Lower leg skin (tissue), 4 donors: Measurements from ENCODE around the gene ZNF407. TPM values are rescaled to one million over a fixed set of nuclear protein-coding genes. Genes with fewer than 3 reads are reported as not detected.

ENCODE experiments used
- DNase-seq, 2 donors: peaks; one replicate each; pipeline ENCODE4 v3.0.0-alpha.2; 2019; ENCODE audit warnings: low spot score in 2 of 2
- H3K4me3 ChIP-seq: fragments of 200-600 bp; sonication (generic); 2 replicates; pipeline ENCODE4 v1.5.1; 2017; ENCODE audit warnings: mild to moderate bottlenecking, low read depth; ENCODE audit not compliant: poor library complexity, severe bottlenecking
- POLR2A ChIP-seq, 2 donors: fragments of 450-650 bp; IDR thresholded peaks; one replicate each; pipeline ENCODE4 v1.6.1; 2016 to 2017; ENCODE audit warnings: antibody characterized with exemption in 2 of 2, mild to moderate bottlenecking in 1 of 2, moderate library complexity in 1 of 2
- WGBS, 2 donors: methylation state at CpG; one replicate each; pipeline ENCODE4 v1.1.5; 2018; 5-methylcytosine and 5-hydroxymethylcytosine counted together
- intact Hi-C: fragments of 100-400 bp; cut with DNase I; formaldehyde crosslinking; loops from one replicate; pipeline ENCODE4 v1.15.0; 2023; ENCODE audit warnings: low total_unique reads
- total RNA-seq, 4 donors: library from RNA; depleted of rRNA; stranded (reverse); fragments of >200 nt; gene quantifications; one replicate each; pipeline ENCODE4 v1.1.0, GENCODE V29; 2016
- TF ChIP-seq, protein P1 (sequence below), 3 donors: fragments of 450-650 bp; IDR thresholded peaks; one replicate each; pipeline ENCODE4 v1.5.1; 2016; ENCODE audit warnings: antibody characterized with exemption in 3 of 3, mild to moderate bottlenecking in 3 of 3, moderate library complexity in 2 of 3

Gene ZNF407
- total RNA-seq, 4 donors from 2014 or later, result 7.0 to 13.9 (median 10.9) TPM

DNA sequence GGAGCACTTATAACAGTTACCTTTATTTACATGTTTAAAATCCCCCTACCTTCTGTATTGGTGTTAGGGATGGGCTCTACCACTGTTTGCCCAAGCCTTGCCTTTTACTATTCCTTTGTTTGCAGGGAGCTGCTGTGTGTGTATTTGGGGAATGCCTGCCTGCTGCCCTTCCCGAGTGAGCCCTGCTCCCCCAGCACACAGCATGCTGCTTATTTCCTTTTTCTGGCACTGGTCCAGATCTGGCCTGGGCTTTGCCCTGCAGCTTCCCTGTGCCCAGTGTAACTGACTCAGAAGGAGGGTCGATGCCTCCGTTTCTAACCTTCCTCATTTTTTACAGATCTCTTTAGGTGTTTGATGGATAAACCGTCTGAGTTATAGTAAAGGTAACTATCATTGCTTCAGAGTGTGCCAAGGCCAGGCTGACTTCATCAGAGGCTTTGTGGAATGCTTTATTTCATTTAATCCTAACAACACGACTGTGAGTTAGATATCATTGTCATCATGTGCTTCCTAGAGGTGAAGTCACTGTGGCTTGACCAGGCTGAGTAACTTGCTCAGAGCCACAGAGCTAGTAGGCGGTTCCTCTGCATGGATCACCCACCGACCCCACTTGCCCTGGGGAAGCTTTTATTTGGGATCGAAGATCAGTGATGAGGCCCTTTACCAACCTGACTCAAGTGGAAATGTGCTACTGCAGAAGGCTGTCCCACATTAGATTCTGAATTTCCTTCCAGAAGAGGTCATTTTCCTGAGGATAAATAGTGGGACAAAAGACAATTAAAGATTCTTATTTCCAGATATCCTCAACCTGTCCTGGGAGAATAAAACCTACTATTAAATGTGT lies 238.8 kb downstream of the ZNF407 start:
- no peak overlapping the region for H3K4me3 ChIP-seq
- intact Hi-C loops, result no loop called here
- TF ChIP-seq POLR2A (IDR thresholded peaks at IDR 0.05), result no peak
- TF ChIP-seq, protein P1, sequence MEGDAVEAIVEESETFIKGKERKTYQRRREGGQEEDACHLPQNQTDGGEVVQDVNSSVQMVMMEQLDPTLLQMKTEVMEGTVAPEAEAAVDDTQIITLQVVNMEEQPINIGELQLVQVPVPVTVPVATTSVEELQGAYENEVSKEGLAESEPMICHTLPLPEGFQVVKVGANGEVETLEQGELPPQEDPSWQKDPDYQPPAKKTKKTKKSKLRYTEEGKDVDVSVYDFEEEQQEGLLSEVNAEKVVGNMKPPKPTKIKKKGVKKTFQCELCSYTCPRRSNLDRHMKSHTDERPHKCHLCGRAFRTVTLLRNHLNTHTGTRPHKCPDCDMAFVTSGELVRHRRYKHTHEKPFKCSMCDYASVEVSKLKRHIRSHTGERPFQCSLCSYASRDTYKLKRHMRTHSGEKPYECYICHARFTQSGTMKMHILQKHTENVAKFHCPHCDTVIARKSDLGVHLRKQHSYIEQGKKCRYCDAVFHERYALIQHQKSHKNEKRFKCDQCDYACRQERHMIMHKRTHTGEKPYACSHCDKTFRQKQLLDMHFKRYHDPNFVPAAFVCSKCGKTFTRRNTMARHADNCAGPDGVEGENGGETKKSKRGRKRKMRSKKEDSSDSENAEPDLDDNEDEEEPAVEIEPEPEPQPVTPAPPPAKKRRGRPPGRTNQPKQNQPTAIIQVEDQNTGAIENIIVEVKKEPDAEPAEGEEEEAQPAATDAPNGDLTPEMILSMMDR (IDR thresholded peaks at IDR 0.05), result no peak
- no peak for DNase-seq
- WGBS, 2 donors, result 74 to 75% methylated on average over 8 of the region's 8 CpGs

DNA sequence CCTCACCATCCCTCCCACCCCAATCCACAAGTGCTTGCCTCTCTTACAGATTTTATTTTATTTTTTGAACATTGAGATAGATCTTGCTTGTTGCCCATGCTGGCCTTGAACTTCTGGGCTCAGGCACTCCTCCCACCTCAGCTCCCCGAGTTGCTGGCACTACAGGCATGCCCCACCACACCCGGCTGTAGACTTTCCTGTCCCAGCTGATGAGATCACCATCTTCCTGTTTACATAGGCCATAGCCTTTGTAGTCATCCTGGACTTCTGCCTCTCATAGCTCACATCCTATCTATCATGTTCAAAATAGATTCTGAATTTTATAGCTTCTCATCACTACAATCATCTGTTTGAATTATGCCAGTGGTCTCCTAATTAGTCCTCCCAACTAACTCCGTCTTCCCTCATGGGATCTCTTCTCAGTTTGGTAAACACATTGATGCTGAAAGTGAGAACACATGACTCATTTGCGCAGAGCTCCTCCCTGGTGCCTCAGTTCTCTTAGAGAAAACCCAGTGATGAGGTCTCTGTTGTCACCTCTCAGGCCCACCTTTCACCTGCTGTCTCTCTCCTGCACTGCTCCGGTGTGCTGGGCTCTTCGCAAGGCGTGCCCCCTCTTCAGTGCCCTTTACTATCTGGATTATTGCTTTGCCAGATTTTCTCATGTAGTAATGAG lies 243.0 kb downstream of the ZNF407 start:
- TF ChIP-seq, protein P1 (IDR thresholded peaks at IDR 0.05), result no peak
- no peak for TF ChIP-seq POLR2A (IDR thresholded peaks at IDR 0.05)
- H3K4me3 ChIP-seq, result no peak overlapping the region
- no peak for DNase-seq
- 82 to 84% methylated on average over 7 of the region's 7 CpGs for WGBS, 2 donors
- intact Hi-C loops, result no loop called here

DNA sequence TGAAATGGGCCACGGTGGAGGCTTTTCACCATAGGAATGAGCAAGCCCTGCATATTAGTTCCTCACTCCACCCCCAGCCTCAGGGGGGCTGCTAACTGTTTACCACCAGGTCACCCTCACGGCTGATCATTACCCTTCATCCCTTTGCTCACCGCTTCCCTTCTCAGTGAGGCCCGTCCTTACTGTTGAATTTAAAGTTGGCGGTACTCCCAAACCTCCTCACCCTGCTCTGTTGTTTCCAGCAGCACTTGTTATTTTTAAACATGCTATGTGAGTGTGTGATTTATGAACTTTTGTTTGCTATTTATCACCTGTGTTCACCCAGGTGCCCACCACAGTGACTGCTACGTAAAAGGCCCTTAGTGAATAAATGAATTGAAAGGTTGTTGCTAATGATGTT lies 243.6 kb downstream of the ZNF407 start:
- WGBS, 2 donors, result 84 to 91% methylated on average over 6 of the region's 6 CpGs
- no peak overlapping the region for H3K4me3 ChIP-seq
- intact Hi-C loops, result no loop called here
- TF ChIP-seq, protein P1 (IDR thresholded peaks at IDR 0.05), result no peak
- no peak for DNase-seq

DNA sequence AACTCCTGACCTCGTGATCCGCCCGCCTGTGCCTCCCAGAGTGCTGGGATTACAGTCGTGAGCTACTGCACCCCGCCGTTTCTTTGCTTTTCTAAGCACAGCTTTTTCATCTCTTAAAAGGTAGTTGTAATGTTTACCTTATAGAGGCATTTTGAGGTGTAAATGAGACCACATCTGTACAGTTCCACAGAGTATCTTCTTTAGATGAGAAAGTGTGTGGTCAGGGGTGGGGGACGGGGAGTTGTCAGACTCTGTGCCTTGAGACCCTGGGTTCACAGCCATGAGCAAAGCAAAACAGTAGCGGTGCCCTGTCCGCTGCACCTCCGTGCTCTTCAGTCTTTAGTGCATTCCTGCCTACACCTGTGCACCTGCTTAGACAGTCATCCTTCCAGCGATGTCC lies 251.6 kb downstream of the ZNF407 start:
- no peak for TF ChIP-seq POLR2A (IDR thresholded peaks at IDR 0.05)
- TF ChIP-seq, protein P1 (IDR thresholded peaks at IDR 0.05), result no peak
- intact Hi-C loops, result no loop called here
- WGBS, 2 donors, result 96% methylated on average over 11 of the region's 11 CpGs

DNA sequence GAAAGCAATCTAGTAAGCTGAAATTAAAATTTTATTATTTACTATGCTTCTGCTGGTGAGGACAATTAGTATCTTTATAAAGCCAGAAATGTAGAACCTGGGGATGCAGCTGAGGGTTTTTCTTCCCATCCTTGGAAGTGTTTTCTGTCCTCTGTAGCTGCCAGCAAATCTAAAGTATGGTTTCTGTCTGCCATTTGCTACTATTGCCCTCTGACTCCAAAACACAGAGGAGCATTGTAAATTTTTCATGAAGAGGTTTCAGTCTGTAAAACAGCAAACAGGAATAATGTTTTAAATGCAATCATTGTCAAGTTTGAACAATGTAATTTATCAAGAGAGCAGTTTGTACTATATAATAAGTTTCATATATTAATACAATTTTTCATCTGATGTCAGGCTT lies 258.8 kb downstream of the ZNF407 start:
- DNase-seq, result no peak
- intact Hi-C loops, result no loop called here
- H3K4me3 ChIP-seq, result no peak overlapping the region
- TF ChIP-seq, protein P1 (IDR thresholded peaks at IDR 0.05), result no peak
- TF ChIP-seq POLR2A (IDR thresholded peaks at IDR 0.05), result no peak

More for the DNA sequence above, 251.6 kb downstream of the ZNF407 start:
- no peak for DNase-seq
- no peak overlapping the region for H3K4me3 ChIP-seq
